HG03565 (cell line): ENCODE measurements around the gene TP53TG3C.
"Not testable (repeated sequence)": the region's sequence is repeated elsewhere in the genome, so short reads cannot be mapped to it uniquely, and the experiment has no call there.

Experiments
- ATAC-seq: cut with Tn5 transposase; IDR thresholded peaks from one replicate; pipeline ENCODE4 v1.9.1; 2021; ENCODE audit warnings: mild to moderate bottlenecking, moderate library complexity; ENCODE audit not compliant: unreplicated experiment

TP53TG3C gene, protein sequence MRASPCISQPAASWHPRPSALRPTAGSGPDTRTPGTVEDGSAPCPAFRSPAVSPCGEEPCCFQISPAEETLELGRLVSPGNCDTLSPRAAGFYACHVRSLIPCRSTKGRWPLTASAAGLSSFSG

DNA sequence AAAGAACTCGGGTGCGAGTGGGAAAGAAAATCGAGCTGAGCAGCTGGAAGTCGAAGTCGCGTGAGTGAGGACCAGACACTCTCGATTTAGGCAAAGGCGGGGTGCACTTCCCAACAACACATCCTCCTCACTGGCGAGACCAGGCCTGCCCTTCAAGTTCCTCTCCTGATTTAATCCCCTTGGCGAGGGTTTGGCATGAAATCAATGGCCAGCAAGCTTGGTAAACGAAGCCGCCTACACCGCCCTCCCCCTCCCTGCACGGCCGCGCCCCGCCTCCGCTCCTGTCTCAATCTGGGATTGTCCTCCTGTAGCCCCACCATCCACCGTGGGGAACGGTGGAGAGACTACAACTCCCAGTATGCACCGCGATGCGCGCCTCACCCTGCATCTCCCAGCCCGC, at the start of gene TP53TG3C:
TP53TG3C (plus strand) TSS at position 301 of the 400 bp plus-strand sequence; CDS start at position 369, 68 bp downstream.
- not testable (repeated sequence) for ATAC-seq
